Endothelial cell of umbilical vein (primary cell): ENCODE measurements around the gene PCLO.

ENCODE experiments used
- CTCF ChIP-seq, 2 donors: IDR thresholded peaks; 1 replicate in 1 of 2; 2 replicates in 1 of 2; pipeline ENCODE4 v1.5.1; 2011; ENCODE audit warnings: low read length in 2 of 2, mild to moderate bottlenecking in 2 of 2, moderate library complexity in 2 of 2, control low read depth in 1 of 2, inconsistent platforms in 1 of 2, low read depth in 1 of 2; ENCODE audit not compliant: insufficient read depth in 1 of 2; ENCODE audit errors: extremely low read depth in 1 of 2
- MAX ChIP-seq: IDR thresholded peaks from 2 replicates; pipeline ENCODE4 v1.6.1; 2011; ENCODE audit not compliant: insufficient read depth, insufficient read length

GRCh38 chr7:82985144-82985802 is 177.4 kb downstream of the PCLO start:
- TF ChIP-seq CTCF (IDR thresholded peaks at IDR 0.05; ENCODE audit: extremely low read depth in 1 of 2, insufficient read depth in 1 of 2, low read depth in 1 of 2, low read length in 2 of 2) (no peak), MAX (no peak)
